Keratinocyte (primary cell): Measurements from ENCODE around the gene IL17C.

Experiments used
- EZH2 ChIP-seq: IDR thresholded peaks from one replicate; pipeline ENCODE4 v1.6.1; 2012; ENCODE audit warnings: inconsistent platforms, mild to moderate bottlenecking, low read length, moderate library complexity
- TF ChIP-seq, protein P1 (sequence below), 3 experiments: IDR thresholded peaks in 1 of 3; conservative IDR thresholded peaks in 1 of 3; optimal IDR thresholded peaks in 1 of 3; 2 replicates in 2 of 3; 3 replicates in 1 of 3; pipeline versions ENCODE3 to v1.5.1; 2011; ENCODE audit warnings: low read length in 3 of 3, mild to moderate bottlenecking in 3 of 3, moderate library complexity in 2 of 3, control low read depth in 1 of 3, inconsistent platforms in 1 of 3; ENCODE audit not compliant: insufficient read depth in 2 of 3; ENCODE audit errors: extremely low read depth in 1 of 3

DNA sequence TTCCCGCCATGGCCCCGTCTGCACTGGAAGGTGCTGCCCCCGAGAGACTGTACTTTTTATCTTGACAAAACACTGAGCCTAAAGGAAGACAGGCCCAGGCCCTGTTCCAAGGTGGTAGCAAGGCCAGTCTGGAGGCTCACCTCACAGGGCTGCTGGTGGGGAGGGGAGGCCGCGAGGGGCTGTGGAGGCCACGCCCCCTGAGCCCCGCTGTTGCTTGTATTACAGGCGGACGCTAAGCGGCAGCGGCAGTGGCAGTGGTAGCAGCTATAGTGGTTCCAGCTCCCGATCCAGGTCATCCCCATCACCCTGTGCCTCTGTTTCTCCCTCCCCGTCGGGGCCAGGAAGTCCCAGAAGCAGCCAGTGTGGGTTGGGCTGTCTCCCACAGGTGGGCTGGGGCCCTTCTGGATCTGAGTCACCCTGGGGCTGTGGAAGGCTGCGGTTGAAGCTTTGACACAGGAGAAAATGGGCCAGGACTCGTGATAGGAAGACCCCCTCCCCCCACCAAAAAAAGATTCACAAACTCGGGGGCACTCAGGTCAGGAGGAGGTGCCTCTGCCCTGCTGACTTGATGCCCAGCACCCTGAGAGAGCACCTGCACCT, 13.3 kb upstream of the IL17C start:
- TF ChIP-seq, protein P1, sequence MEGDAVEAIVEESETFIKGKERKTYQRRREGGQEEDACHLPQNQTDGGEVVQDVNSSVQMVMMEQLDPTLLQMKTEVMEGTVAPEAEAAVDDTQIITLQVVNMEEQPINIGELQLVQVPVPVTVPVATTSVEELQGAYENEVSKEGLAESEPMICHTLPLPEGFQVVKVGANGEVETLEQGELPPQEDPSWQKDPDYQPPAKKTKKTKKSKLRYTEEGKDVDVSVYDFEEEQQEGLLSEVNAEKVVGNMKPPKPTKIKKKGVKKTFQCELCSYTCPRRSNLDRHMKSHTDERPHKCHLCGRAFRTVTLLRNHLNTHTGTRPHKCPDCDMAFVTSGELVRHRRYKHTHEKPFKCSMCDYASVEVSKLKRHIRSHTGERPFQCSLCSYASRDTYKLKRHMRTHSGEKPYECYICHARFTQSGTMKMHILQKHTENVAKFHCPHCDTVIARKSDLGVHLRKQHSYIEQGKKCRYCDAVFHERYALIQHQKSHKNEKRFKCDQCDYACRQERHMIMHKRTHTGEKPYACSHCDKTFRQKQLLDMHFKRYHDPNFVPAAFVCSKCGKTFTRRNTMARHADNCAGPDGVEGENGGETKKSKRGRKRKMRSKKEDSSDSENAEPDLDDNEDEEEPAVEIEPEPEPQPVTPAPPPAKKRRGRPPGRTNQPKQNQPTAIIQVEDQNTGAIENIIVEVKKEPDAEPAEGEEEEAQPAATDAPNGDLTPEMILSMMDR (optimal IDR thresholded peaks at IDR 0.05 in 1 of 3, IDR thresholded peaks at IDR 0.05 in 1 of 3, conservative IDR thresholded peaks at IDR 0.05 in 1 of 3; ENCODE audit: extremely low read depth in 1 of 3, insufficient read depth in 2 of 3, low read length in 3 of 3) = no peak
- TF ChIP-seq EZH2 = no peak
